ENCODE results near the gene CTCFL.

The CTCFL gene

DNA sequence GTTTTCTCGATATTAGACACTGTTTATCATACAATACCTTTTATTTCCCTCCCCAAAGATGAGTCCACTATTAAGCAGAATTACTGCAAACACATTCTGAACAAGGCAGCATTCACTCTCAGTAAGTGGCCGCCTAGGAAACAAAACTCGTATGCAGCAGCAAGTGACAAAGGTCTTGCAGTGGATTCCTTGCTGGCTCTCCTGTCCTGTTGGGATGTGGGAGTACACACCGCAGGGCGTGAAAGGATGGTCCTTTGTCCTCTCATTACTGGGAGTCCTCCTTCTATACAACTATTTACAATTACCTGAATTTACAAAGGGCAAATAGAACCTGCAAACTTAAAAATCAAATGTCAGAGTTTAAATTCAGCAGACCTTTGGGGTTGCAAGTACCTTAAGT, 16.1 kb downstream of the CTCFL start:
- TF ChIP-seq TAF1 (IDR thresholded peaks at IDR 0.05; ENCODE audit: low read depth) (no peak), EP300 (IDR thresholded peaks at IDR 0.05; ENCODE audit: borderline replicate concordance) (no peak), NFIC (IDR thresholded peaks at IDR 0.05) (no peak), CEBPB (IDR thresholded peaks at IDR 0.05) (no peak), FOXM1 (IDR thresholded peaks at IDR 0.05; ENCODE audit: borderline replicate concordance, low read depth) (no peak), ZBTB7A (IDR thresholded peaks at IDR 0.05; ENCODE audit: low read depth) (no peak), CREB1 (IDR thresholded peaks at IDR 0.05; ENCODE audit: low read depth) (no peak), TCF12 (IDR thresholded peaks at IDR 0.05; ENCODE audit: low read depth) (no peak), RAD21 (IDR thresholded peaks at IDR 0.05; ENCODE audit: low read depth) (no peak), EGR1 (IDR thresholded peaks at IDR 0.05) (no peak), YY1 (IDR thresholded peaks at IDR 0.05; ENCODE audit: low read depth) (no peak)
- TF ChIP-seq, protein P1, sequence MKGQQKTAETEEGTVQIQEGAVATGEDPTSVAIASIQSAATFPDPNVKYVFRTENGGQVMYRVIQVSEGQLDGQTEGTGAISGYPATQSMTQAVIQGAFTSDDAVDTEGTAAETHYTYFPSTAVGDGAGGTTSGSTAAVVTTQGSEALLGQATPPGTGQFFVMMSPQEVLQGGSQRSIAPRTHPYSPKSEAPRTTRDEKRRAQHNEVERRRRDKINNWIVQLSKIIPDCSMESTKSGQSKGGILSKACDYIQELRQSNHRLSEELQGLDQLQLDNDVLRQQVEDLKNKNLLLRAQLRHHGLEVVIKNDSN (IDR thresholded peaks at IDR 0.05): no peak
- TF ChIP-seq, protein P2, sequence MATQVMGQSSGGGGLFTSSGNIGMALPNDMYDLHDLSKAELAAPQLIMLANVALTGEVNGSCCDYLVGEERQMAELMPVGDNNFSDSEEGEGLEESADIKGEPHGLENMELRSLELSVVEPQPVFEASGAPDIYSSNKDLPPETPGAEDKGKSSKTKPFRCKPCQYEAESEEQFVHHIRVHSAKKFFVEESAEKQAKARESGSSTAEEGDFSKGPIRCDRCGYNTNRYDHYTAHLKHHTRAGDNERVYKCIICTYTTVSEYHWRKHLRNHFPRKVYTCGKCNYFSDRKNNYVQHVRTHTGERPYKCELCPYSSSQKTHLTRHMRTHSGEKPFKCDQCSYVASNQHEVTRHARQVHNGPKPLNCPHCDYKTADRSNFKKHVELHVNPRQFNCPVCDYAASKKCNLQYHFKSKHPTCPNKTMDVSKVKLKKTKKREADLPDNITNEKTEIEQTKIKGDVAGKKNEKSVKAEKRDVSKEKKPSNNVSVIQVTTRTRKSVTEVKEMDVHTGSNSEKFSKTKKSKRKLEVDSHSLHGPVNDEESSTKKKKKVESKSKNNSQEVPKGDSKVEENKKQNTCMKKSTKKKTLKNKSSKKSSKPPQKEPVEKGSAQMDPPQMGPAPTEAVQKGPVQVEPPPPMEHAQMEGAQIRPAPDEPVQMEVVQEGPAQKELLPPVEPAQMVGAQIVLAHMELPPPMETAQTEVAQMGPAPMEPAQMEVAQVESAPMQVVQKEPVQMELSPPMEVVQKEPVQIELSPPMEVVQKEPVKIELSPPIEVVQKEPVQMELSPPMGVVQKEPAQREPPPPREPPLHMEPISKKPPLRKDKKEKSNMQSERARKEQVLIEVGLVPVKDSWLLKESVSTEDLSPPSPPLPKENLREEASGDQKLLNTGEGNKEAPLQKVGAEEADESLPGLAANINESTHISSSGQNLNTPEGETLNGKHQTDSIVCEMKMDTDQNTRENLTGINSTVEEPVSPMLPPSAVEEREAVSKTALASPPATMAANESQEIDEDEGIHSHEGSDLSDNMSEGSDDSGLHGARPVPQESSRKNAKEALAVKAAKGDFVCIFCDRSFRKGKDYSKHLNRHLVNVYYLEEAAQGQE (IDR thresholded peaks at IDR 0.05; ENCODE audit: low read depth): no peak
- TF ChIP-seq, protein P3, sequence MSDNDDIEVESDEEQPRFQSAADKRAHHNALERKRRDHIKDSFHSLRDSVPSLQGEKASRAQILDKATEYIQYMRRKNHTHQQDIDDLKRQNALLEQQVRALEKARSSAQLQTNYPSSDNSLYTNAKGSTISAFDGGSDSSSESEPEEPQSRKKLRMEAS (IDR thresholded peaks at IDR 0.05): no peak

DNA sequence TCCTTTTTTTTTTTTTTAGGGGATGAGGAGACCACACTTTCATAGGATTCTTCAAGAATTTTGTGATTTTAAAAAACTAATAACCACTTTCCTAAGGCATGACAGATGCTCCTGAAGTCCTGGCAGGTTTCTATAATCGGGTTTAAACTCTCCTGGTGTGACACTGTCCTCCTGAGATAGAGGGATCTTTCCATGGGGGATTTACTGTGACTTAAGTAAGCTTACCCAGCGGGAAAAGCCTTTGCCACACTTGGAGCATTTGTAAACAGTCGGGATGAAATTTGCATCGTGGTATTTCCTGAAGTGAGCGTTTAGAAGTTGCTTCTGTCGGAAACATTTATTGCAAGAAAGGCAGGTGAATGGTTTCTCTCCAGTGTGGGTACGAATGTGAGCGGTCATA, 16.6 kb downstream of the CTCFL start:
- TF ChIP-seq NFIC (IDR thresholded peaks at IDR 0.05) (no peak), CREB1 (IDR thresholded peaks at IDR 0.05; ENCODE audit: low read depth) (no peak), CEBPB (IDR thresholded peaks at IDR 0.05) (no peak), TEAD4 (IDR thresholded peaks at IDR 0.05) (no peak)
- TF ChIP-seq, protein P3 (IDR thresholded peaks at IDR 0.05): no peak

DNA sequence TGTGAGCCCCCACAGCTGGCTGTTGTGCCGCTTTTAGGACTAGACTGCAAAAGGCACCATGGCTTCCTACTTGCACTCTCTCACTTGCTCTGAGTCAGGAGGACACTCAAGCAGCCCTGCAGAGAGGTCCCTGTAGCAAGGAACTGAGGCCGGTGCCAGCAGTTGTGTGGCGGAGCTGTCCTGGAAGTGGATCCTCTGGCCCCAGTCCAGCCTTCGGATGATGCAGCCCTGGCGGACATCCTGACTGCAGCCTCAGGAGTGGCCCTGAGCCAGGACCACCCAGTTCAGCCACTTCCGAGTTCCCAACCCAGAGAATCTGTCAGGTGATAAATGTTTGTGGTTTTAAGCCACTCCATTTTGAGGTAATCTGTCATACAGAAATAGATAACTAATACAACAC, 17.5 kb downstream of the CTCFL start:
- no peak for TF ChIP-seq ZBTB7A (IDR thresholded peaks at IDR 0.05; ENCODE audit: low read depth)
- no peak for TF ChIP-seq NFIC (IDR thresholded peaks at IDR 0.05)
- no peak for TF ChIP-seq TEAD4 (IDR thresholded peaks at IDR 0.05)
- TF ChIP-seq FOXM1 (IDR thresholded peaks at IDR 0.05; ENCODE audit: borderline replicate concordance, low read depth): no peak
- TF ChIP-seq CREB1 (IDR thresholded peaks at IDR 0.05; ENCODE audit: low read depth): no peak

DNA sequence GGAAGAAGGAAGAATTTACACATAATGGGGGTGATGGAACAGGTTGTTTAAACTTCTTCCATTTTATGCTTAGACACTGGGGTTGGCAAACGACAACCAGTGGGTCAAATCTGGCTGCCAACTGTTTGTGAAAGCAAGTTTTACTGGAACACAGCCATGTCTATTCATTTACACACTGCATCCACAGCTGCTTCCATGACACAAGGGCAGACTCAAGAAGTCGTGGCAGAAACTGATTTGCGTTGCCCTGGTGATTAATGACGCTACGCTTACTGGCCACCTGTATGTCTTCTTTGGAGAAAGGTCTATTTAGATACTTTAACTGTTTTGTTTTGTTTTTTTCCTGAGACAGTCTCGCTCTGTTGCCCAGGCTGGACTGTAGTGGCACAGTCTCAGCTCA, 19.0 kb downstream of the CTCFL start:
- TF ChIP-seq, protein P1 (IDR thresholded peaks at IDR 0.05): no peak
- TF ChIP-seq EP300 (IDR thresholded peaks at IDR 0.05; ENCODE audit: borderline replicate concordance) (no peak), FOXM1 (IDR thresholded peaks at IDR 0.05; ENCODE audit: borderline replicate concordance, low read depth) (no peak), EGR1 (IDR thresholded peaks at IDR 0.05) (no peak), RAD21 (IDR thresholded peaks at IDR 0.05; ENCODE audit: low read depth) (no peak), NFIC (IDR thresholded peaks at IDR 0.05) (no peak), YY1 (IDR thresholded peaks at IDR 0.05; ENCODE audit: low read depth) (no peak), TEAD4 (IDR thresholded peaks at IDR 0.05) (no peak), TCF12 (IDR thresholded peaks at IDR 0.05; ENCODE audit: low read depth) (no peak), TAF1 (IDR thresholded peaks at IDR 0.05; ENCODE audit: low read depth) (no peak), ZBTB7A (IDR thresholded peaks at IDR 0.05; ENCODE audit: low read depth) (no peak), CEBPB (IDR thresholded peaks at IDR 0.05) (no peak), CREB1 (IDR thresholded peaks at IDR 0.05; ENCODE audit: low read depth) (no peak)
- TF ChIP-seq, protein P3 (IDR thresholded peaks at IDR 0.05): no peak
- TF ChIP-seq, protein P2 (IDR thresholded peaks at IDR 0.05; ENCODE audit: low read depth): no peak

DNA sequence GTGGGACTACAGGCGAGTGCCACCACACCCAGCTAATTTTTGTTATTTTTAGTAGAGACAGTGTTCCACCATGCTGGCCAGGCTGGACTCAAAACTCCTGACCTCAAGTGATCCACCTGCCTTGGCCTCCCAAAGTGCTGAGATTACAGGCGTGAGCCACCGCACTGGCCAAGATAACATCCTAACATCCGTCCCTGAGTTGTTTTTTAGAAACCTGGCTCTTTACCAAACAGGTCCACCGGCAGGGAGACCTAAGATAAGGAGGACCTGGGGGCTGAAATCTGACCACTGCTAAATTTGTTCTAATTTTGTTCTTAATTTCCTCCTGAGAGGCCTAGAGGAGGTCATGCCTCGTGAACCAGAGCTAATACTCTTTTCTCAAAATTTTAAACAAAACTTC, 20.5 kb downstream of the CTCFL start:
- no peak for TF ChIP-seq FOXM1 (IDR thresholded peaks at IDR 0.05; ENCODE audit: borderline replicate concordance, low read depth)

DNA sequence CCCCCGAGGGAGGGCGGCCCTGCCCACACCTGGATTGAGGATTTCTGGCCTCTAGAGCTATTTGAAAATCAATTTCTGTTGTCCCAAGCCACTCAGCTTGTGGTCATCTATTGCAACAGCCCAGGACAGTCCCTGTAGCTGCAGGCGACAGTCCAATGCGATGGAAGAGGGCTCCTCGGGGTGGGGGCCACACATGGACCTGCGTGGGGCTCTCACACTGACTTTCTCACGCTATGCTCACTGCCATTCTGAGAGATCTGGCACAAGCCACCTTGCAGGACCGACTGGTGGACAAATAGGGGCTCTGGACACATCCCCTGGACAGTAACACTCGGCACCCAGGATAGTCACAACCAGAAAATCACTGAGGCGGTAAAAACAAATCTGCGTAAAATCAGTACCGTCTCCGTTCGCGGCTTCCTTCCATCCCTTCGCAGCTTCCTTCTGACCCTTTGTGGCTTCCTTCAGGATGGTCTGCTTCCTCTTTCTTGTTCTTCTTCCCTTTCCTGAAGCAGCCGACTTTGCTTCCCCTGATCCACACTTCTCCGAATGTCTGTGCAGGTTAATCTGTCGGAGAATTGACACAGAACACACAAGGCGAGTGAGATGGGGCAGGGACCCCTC, 21.8 kb downstream of the CTCFL start:
- no peak for TF ChIP-seq TAF1 (IDR thresholded peaks at IDR 0.05; ENCODE audit: low read depth)
